ENCODE results near the gene PNMA8C.

- TF ChIP-seq CTCF (IDR thresholded peaks at IDR 0.05): no peak
- no peak for TF ChIP-seq POLR2A (IDR thresholded peaks at IDR 0.05)
- TF ChIP-seq POLR2AphosphoS5 (IDR thresholded peaks at IDR 0.05): no peak
Measured at GRCh38 chr19:46420056-46420455, 8.7 kb downstream of the PNMA8C start.

Data from gastroesophageal sphincter (tissue), 3 donors.